ENCODE measurements around the gene STX17.
"Not testable (repeated sequence)": the region's sequence is repeated elsewhere in the genome, so short reads cannot be mapped to it uniquely, and the experiment has no call there.

STX17 gene

DNA sequence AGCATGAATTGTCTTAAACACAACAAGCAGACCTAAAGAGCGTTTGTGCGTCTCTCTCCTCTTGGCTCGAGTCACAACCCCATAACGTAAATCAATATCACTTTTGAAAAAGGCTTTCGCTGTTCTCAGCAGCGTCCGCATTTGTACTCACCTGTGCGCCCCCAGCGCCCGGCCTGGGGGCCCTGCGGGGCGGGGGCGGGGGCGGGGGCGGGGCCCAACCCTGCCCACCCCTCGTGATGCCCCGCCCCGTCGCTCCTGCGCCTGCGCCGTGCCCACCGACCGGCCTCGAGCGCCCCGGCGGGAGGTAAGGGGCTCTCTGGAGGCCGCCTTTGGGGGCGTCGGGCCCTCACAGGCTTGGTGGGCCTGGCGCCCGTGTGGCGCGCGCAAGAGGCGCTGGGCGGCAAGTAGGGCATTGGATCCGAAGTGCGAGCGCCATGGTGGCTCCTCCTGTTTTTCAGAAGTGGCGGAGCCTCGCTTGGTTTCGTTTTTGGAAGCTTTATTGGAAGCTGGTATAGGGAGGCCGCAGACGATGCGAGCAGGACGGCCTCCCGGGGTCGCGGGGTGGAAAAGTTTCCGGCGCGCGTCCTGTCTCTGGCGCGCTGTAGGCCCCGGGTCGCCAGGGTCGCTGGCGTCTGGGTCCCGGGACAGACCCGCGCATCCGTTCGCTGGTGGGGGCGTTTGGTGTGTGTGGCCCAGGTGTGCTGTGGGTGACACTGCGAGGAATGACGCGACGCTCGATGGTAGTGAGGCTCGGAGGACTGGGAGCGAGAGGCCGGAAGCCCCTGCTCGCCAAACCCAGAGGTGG lies at the start of gene STX17:
STX17 (plus strand) TSS at position 252 of the 805 bp plus-strand sequence. CDS start 8,586 bp downstream, outside the sequence.
- H3K9me3 Mint-ChIP-seq: no peaks in the 10 kb centered on the region
- peak within 1 kb of the TSS; percentile 97 for H3K4me3 Mint-ChIP-seq
- H3K27ac Mint-ChIP-seq: peak within 1 kb of the TSS; percentile 99
- ATAC-seq: peak; percentile 94
- peaks cover 34% of the 10 kb centered on the region for H3K4me1 Mint-ChIP-seq
- no peaks in the 10 kb centered on the region for H3K36me3 Mint-ChIP-seq
- H3K27me3 Mint-ChIP-seq: no peaks in the 10 kb centered on the region

DNA sequence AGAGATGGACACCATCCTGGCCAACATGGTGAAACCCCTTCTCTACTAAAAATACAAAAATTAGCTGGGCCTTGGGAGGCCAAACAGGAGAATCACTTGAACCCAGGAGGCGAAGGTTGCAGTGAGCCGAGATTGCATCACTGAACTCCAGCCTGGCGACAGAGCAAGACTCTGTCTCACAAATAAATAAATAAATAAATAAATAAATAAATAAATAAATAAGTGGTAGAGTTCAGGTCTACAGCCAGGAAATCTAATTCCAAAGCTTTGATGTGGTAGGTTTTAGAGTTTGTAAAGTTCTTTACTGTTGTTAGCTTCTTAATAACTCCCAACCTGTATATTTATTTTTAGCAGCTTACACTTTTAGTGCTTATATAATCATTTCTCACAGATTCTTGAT lies 48.9 kb upstream of the STX17 start:
- not testable (repeated sequence) for H3K27me3 Mint-ChIP-seq, H3K4me1 Mint-ChIP-seq, H3K9me3 Mint-ChIP-seq, H3K27ac Mint-ChIP-seq, ATAC-seq, H3K4me3 Mint-ChIP-seq
- peaks cover 66% of the 10 kb centered on the region for H3K36me3 Mint-ChIP-seq

DNA sequence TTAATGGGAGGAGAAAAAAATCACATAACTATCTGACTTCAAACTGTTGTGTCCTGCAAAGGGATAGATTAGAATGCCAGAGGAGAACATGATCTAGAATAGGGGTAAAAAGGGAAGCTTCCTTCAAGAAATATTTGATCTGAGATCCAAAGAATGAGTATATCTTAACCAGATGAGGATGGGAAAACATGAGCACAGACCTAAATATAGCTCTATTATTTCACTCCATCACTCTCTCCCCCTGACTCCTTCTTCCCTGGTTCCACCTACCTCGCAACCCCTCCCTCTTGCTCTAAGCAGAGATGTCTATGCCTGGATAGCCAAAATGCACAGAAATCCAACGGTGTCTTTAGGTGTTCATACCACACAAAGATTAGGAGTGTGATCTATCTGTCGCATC lies 48.4 kb upstream of the STX17 start:
- Mint-ChIP-seq H3K36me3 (peaks cover 66% of the 10 kb centered on the region), H3K27me3 (no peaks in the 10 kb centered on the region), H3K4me3 (no peak overlapping the region), H3K9me3 (no peaks in the 10 kb centered on the region), H3K27ac (no peak overlapping the region), H3K4me1 (no peaks in the 10 kb centered on the region)
- ATAC-seq: no peak

DNA sequence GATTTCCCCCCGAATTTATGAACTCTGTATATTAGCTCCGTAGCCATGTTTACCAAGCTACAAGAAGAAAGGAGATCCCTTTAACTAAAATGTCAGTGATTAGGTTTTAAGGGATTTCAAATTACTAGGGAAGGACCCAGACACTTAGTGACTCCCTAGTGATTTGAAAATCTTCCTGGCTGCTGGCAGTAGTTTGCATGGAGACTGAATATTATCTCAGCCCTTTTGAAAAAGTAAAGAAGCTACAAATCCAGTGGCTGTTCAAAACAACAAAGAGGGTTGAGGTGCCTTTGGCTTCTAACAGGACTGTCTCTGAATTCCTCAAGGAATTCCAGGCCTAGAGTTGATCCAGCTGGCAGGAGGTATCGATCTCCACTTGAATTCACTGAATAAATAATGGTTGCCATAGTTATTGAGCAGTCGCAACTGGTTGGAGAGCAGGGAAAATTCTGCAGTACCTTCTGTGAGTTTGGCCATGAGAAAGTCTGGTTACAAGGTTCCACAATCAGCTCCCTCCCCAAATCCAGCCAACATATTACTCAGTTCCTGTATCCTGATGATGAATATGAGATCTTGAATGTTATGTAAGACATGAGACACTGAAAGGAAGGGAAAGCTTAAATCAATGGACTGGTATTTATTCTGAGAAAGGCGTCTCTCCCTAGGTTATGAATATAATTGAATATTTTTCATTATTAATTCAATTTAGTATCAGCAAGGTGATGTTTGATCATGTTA lies 47.0 kb upstream of the STX17 start:
- peaks cover 4% of the 10 kb centered on the region for H3K4me1 Mint-ChIP-seq
- H3K27me3 Mint-ChIP-seq: no peaks in the 10 kb centered on the region
- H3K9me3 Mint-ChIP-seq: no peaks in the 10 kb centered on the region
- H3K36me3 Mint-ChIP-seq: peaks cover 77% of the 10 kb centered on the region
- no peak overlapping the region for H3K4me3 Mint-ChIP-seq
- no peak overlapping the region for H3K27ac Mint-ChIP-seq
- ATAC-seq: no peak

DNA sequence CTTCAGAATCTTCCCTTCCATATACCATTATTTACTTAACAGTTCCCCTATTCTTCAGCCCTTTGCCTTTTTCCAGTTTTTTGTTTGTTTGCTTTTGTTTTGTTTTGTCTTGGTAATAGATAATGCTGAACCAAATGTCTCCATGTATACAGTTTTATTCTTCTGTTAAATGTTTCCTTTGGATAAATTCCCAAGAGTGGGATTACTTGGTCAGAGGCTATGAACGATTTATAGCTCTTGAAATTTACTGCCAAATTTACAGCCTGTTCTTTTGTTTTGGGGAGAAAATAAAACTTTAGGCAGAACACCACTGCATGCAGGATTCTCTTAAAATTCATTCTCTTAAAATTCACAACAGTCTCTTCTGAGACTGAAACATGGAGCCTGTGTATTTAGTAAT lies 46.2 kb upstream of the STX17 start:
- Mint-ChIP-seq H3K9me3 (no peaks in the 10 kb centered on the region), H3K4me3 (no peak overlapping the region), H3K4me1 (peaks cover 4% of the 10 kb centered on the region), H3K27me3 (no peaks in the 10 kb centered on the region), H3K27ac (no peak overlapping the region), H3K36me3 (peaks cover 75% of the 10 kb centered on the region)
- no peak for ATAC-seq

DNA sequence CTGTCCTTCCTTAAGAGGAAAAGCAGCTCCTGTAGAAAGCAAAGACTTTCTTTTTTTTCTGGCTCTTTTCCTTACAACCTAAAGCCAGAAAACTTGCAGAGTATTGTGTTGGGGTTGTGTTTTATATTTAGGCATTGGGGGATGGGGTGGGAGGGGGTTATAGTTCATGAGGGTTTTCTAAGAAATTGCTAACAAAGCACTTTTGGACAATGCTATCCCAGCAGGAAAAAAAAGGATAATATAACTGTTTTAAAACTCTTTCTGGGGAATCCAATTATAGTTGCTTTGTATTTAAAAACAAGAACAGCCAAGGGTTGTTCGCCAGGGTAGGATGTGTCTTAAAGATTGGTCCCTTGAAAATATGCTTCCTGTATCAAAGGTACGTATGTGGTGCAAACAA lies 42.5 kb upstream of the STX17 start:
- H3K36me3 Mint-ChIP-seq: peaks cover 54% of the 10 kb centered on the region
- H3K27me3 Mint-ChIP-seq: no peaks in the 10 kb centered on the region
- H3K4me3 Mint-ChIP-seq: no peak overlapping the region
- H3K27ac Mint-ChIP-seq: no peak overlapping the region
- H3K9me3 Mint-ChIP-seq: no peaks in the 10 kb centered on the region
- H3K4me1 Mint-ChIP-seq: peaks cover 18% of the 10 kb centered on the region
- no peak for ATAC-seq

DNA sequence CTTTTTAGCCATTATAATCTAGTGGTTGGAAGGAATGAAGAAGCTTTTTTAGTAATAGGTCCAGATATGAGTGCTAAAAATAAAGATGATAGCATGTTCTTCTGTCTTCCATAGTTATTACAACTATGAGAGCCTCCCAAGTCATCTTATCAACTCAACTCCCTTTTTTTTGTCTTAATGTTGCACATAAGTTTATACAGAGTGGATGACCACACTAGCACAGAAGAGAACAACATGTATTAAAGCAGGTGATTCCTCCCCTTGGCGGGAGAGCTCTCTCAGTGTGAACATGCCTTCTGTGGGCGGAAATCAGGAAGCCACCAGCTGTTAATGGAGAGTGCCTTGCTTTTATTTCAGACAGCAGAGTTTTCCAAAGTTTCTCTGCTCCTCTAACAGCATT lies 40.1 kb upstream of the STX17 start:
- H3K27me3 Mint-ChIP-seq: no peaks in the 10 kb centered on the region
- peaks cover 36% of the 10 kb centered on the region for H3K36me3 Mint-ChIP-seq
- ATAC-seq: no peak
- no peaks in the 10 kb centered on the region for H3K9me3 Mint-ChIP-seq
- H3K27ac Mint-ChIP-seq: no peak overlapping the region
- H3K4me3 Mint-ChIP-seq: no peak overlapping the region
- H3K4me1 Mint-ChIP-seq: peaks cover 21% of the 10 kb centered on the region

DNA sequence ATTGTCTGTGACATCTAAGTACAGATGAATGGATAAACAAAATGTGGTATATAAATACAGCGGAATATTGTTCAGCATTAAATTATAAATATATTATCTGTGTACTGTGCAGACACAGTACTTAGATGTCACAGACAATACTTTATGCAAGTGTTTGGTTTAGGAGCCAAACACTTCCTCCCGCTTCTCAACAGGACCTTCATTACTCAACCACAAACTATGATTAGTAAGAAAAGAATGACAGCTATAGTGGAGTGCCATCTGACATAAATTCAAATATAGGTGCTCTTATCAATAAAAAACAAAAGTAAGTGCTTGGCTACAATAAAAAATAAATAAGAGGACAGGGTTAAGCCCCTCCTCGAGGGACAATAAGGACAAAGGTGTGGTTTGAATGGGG lies 38.9 kb upstream of the STX17 start:
- no peak for ATAC-seq
- no peaks in the 10 kb centered on the region for H3K27me3 Mint-ChIP-seq
- no peaks in the 10 kb centered on the region for H3K9me3 Mint-ChIP-seq
- H3K36me3 Mint-ChIP-seq: peaks cover 28% of the 10 kb centered on the region
- H3K4me1 Mint-ChIP-seq: peaks cover 21% of the 10 kb centered on the region
- H3K4me3 Mint-ChIP-seq: no peak overlapping the region
- H3K27ac Mint-ChIP-seq: no peak overlapping the region

DNA sequence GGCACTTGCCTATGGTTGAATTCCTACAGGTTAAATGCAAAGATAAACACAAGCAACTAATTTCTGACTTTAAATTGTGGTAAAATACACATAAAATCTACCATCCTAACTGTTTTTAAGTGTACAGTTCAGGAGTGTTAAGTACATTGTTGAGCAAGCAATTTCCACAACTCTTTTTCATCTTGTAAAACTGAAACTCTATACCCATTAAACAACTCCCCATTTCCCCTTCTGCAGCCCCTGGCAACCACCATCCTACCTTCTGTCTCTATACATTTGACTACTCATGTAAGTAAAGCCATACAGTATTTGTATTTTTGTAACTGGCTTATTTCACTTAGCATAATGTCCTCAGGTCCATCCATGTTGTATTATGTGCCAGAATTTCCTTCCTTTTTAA lies 38.5 kb upstream of the STX17 start:
- Mint-ChIP-seq H3K27me3 (no peaks in the 10 kb centered on the region), H3K4me1 (peaks cover 21% of the 10 kb centered on the region), H3K4me3 (no peak overlapping the region), H3K9me3 (no peaks in the 10 kb centered on the region), H3K36me3 (peaks cover 24% of the 10 kb centered on the region), H3K27ac (no peak overlapping the region)
- ATAC-seq: peak; percentile 42

DNA sequence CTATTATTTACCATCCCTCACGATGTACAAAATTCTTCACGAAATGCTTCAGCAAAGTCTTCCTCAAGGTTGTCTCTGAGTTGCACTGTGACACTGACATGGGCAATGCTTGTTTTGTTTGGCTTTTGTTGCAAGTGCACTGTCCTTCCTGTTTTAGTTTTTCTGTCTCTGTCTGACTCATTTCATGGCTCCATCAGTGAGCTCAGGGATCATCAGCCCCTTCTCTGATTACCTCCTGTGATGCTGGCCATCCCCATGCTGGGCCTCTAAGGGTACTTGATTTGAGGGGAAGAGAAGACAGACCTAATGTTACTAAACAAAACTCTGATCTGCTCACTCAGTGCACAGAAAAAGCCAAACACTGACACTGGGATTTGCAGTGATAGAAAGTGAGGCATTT lies 37.6 kb upstream of the STX17 start:
- peaks cover 16% of the 10 kb centered on the region for H3K4me1 Mint-ChIP-seq
- H3K36me3 Mint-ChIP-seq: peaks cover 15% of the 10 kb centered on the region
- H3K4me3 Mint-ChIP-seq: peak overlapping the region; percentile 4
- peak; percentile 73 for ATAC-seq
- H3K9me3 Mint-ChIP-seq: no peaks in the 10 kb centered on the region
- no peaks in the 10 kb centered on the region for H3K27me3 Mint-ChIP-seq
- peak overlapping the region; percentile 63 for H3K27ac Mint-ChIP-seq

DNA sequence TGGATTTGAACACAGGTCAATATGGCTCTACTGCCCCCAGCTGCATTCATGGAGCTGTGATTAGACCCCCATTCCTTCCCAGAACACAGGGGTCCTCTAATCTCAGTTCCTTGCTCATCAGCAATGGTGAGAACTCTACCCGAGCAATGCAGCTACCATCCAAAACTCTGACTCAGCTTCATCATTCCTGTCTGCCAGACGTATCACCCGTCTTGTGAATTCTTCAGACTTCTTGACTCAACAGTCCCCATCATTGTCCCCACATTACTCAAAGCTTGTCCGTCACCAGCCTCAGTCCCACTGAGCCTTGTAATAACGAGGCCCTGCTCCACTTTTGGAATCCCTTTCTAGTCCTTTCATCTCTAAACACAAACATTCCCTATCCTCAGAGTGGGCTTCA lies 36.3 kb upstream of the STX17 start:
- no peaks in the 10 kb centered on the region for H3K27me3 Mint-ChIP-seq
- peaks cover under 1% of the 10 kb centered on the region for H3K9me3 Mint-ChIP-seq
- H3K4me1 Mint-ChIP-seq: peaks cover 16% of the 10 kb centered on the region
- no peak overlapping the region for H3K4me3 Mint-ChIP-seq
- ATAC-seq: no peak
- peak overlapping the region; percentile 12 for H3K27ac Mint-ChIP-seq
- H3K36me3 Mint-ChIP-seq: peaks cover 13% of the 10 kb centered on the region

DNA sequence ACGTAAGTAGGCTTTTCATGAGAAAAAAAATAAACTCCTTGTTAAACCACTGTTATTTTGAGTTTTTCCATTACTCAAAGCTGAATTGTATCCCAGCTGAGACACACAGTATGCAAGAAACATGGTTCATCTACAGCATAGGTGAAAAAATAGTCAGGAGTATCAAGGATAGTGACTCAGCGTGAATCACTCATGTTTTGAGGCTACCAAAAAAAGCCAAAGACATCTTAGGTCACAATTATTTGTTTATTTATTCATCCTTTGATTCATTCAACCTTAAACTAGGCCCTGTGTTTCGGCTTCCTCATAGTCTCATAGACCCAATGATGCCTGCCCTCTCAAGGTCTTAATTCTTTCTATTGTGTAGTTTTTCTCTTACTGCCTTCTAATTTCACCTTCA lies 32.9 kb upstream of the STX17 start:
- Mint-ChIP-seq H3K36me3 (peaks cover 9% of the 10 kb centered on the region), H3K27me3 (no peaks in the 10 kb centered on the region), H3K4me3 (no peak overlapping the region), H3K4me1 (peaks cover 11% of the 10 kb centered on the region), H3K9me3 (peaks cover 7% of the 10 kb centered on the region), H3K27ac (no peak overlapping the region)
- ATAC-seq: no peak

DNA sequence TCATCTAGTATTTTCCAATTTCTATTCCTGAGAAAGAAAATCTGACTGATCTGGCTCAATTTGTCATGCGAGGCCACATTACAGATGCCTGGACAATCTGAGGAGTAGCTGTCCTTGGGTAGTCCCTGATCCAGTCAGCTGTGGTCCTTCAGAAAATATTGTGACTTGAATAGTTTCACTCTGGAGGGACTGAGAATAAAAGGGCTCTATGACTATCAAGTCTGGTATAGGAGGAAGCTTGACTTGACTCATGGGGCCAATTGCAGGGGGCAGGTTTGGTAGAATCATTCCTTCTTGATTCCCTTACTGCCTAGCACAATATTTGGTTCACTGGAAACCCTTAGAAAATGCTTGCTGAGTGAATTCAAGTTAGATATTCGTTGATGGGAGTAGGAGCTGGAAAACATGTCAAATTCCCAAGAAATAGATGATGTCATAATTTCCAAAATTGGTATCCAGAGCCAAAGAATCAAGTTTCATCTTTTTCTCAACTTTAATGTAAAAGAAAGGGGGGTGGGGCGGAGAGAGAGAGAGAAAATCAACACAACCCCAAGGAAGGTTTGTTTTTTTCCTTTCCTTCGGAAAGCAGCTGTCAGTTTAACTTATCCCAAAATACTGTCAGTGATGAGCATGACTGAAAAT lies 32.4 kb upstream of the STX17 start:
- H3K27me3 Mint-ChIP-seq: no peaks in the 10 kb centered on the region
- peaks cover 6% of the 10 kb centered on the region for H3K4me1 Mint-ChIP-seq
- no peak overlapping the region for H3K4me3 Mint-ChIP-seq
- H3K9me3 Mint-ChIP-seq: peaks cover 7% of the 10 kb centered on the region
- H3K27ac Mint-ChIP-seq: no peak overlapping the region
- peaks cover 9% of the 10 kb centered on the region for H3K36me3 Mint-ChIP-seq
- no peak for ATAC-seq

DNA sequence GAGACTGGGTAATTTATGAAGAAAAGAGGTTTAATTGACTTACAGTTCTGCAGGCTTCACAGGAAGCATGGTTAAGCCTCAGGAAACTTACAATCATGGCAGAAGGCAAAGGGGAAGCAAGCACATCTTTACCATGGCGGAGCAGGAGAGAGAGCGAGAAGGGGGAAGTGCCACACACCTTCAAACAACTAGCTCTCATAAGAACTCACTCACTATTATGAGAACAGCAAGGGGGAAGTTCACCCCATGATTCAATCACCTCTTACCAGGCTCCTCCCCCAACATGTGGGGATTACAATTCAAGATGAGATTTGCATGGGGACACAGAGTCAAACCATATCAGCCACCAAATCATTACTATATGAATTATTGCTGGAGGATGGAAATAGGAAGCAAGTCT lies 30.3 kb upstream of the STX17 start:
- ATAC-seq: peak; percentile 43
- H3K4me1 Mint-ChIP-seq: peaks cover 5% of the 10 kb centered on the region
- no peak overlapping the region for H3K4me3 Mint-ChIP-seq
- H3K27ac Mint-ChIP-seq: no peak overlapping the region
- peaks cover 7% of the 10 kb centered on the region for H3K9me3 Mint-ChIP-seq
- peaks cover 9% of the 10 kb centered on the region for H3K36me3 Mint-ChIP-seq
- H3K27me3 Mint-ChIP-seq: no peaks in the 10 kb centered on the region

DNA sequence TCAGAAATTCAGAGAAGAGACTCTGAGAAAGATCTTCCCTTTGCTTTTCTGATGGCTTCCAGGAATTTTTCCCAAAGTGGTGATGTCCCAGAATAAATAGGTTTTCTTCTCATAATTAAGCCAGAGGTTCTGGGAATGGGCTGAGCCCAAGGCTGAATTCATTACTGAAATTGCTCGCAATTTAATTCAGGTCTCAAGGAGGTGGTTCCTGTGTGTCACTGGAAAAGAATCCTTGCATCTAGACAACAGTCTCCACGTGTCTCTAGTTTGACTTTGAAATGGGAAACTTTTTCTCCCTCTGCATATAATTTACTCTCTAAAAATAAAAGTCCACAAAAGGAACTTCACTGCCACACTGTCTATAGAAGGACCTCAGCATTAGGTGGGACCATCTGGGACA lies 27.8 kb upstream of the STX17 start:
- no peak overlapping the region for H3K4me3 Mint-ChIP-seq
- no peak for ATAC-seq
- peaks cover 7% of the 10 kb centered on the region for H3K9me3 Mint-ChIP-seq
- no peak overlapping the region for H3K27ac Mint-ChIP-seq
- peaks cover 5% of the 10 kb centered on the region for H3K4me1 Mint-ChIP-seq
- no peaks in the 10 kb centered on the region for H3K27me3 Mint-ChIP-seq
- H3K36me3 Mint-ChIP-seq: peaks cover 9% of the 10 kb centered on the region
